Measurements from ENCODE around the gene SHISA9.

The SHISA9 gene

GRCh38 chr16:13047276-13047675 lies 145.9 kb downstream of the SHISA9 start:
- no peak for DNase-seq (ENCODE audit: low spot score)
- no peak for TF ChIP-seq CTCF (IDR thresholded peaks at IDR 0.05; ENCODE audit: extremely low read depth, missing control alignments)

- TF ChIP-seq CTCF (IDR thresholded peaks at IDR 0.05; ENCODE audit: extremely low read depth, missing control alignments), result no peak
- DNase-seq (ENCODE audit: low spot score), result no peak
Observed at GRCh38 chr16:13049688-13050087, 148.3 kb downstream of the SHISA9 start.

- TF ChIP-seq CTCF (IDR thresholded peaks at IDR 0.05; ENCODE audit: extremely low read depth, missing control alignments), result no peak
- no peak for DNase-seq (ENCODE audit: low spot score)
Observed at GRCh38 chr16:13052431-13052830, 151.0 kb downstream of the SHISA9 start.

GRCh38 chr16:13055480-13055879 lies 154.1 kb downstream of the SHISA9 start:
- DNase-seq (ENCODE audit: low spot score), result no peak
- TF ChIP-seq CTCF (IDR thresholded peaks at IDR 0.05; ENCODE audit: extremely low read depth, missing control alignments), result no peak

- TF ChIP-seq CTCF (IDR thresholded peaks at IDR 0.05; ENCODE audit: extremely low read depth, missing control alignments), result no peak
- no peak for DNase-seq (ENCODE audit: low spot score)
Observed at GRCh38 chr16:13056607-13057006, 155.2 kb downstream of the SHISA9 start.

GRCh38 chr16:13060932-13061331 lies 159.5 kb downstream of the SHISA9 start:
- no peak for DNase-seq (ENCODE audit: low spot score)
- no peak for TF ChIP-seq CTCF (IDR thresholded peaks at IDR 0.05; ENCODE audit: extremely low read depth, missing control alignments)

- no peak for TF ChIP-seq CTCF (IDR thresholded peaks at IDR 0.05; ENCODE audit: extremely low read depth, missing control alignments)
- DNase-seq (ENCODE audit: low spot score), result no peak
Observed at GRCh38 chr16:13061691-13062090, 160.3 kb downstream of the SHISA9 start.

Measured in GM20000 (cell line).